Glutamatergic neuron (in vitro differentiated cells): ENCODE data around the gene EHD2. TPM values are rescaled to one million over a fixed set of nuclear protein-coding genes. Genes with fewer than 3 reads are reported as not detected.

ENCODE experiments used
- total RNA-seq: library from RNA; stranded (reverse); fragmentation: NEBNext Ultra II Directional; extraction: Animal tissue kit (Norgen Biotek cat#: 25700); gene quantifications from one replicate; pipeline ENCODE4 v1.2.1, GENCODE V29; 2021; ENCODE audit not compliant: unreplicated experiment

Gene EHD2
- total RNA-seq, 1 donor from 2014 or later = 7.6 TPM

Other genes with a start within 250 kb of the EHD2 start
- 115 TPM for gene SLC8A2, start 241.5 kb upstream of the EHD2 start, total RNA-seq
- 51.2 TPM for gene KPTN, start 229.2 kb upstream of the EHD2 start, total RNA-seq
- 262 TPM for gene NAPA, start 198.4 kb upstream of the EHD2 start, total RNA-seq
- gene ZNF541, start 140.3 kb upstream of the EHD2 start, total RNA-seq = not detected
- 55.5 TPM for gene BICRA, start 104.3 kb upstream of the EHD2 start, total RNA-seq
- gene NOP53, start 32.1 kb downstream of the EHD2 start, total RNA-seq = 163 TPM
- gene SELENOW, start 65.3 kb downstream of the EHD2 start, total RNA-seq = 291 TPM
- gene TPRX1, start 91.1 kb downstream of the EHD2 start, total RNA-seq = not detected
- gene CRX, start 108.5 kb downstream of the EHD2 start, total RNA-seq = not detected
- not detected for gene TPRX2, start 145.8 kb downstream of the EHD2 start, total RNA-seq
- gene SULT2A1, start 172.9 kb downstream of the EHD2 start, total RNA-seq = not detected